Smooth muscle cell (in vitro differentiated cells): ENCODE data around the gene PROM2. TPM values are rescaled to one million over a fixed set of nuclear protein-coding genes. Genes with fewer than 3 reads are reported as not detected.

Source experiments
- DNase-seq: peaks from one replicate; lab custom pipeline; 2025; ENCODE audit not compliant: unreplicated experiment; lab: John Stamatoyannopoulos, UW
- H2AFZ ChIP-seq: fragments of 200-600 bp; sonication (generic); 2 replicates; pipeline ENCODE4 v1.6.0; 2016; ENCODE audit warnings: antibody characterized with exemption, low read depth, mild to moderate bottlenecking
- H3F3A ChIP-seq: fragments of 200-600 bp; sonication (generic); 2 replicates; pipeline ENCODE4 v1.6.0; 2017; ENCODE audit warnings: antibody characterized with exemption, low read depth
- H3K27ac ChIP-seq: fragments of 200-600 bp; sonication (generic); 2 replicates; pipeline ENCODE4 v1.5.1; 2016; ENCODE audit warnings: low read depth, mild to moderate bottlenecking
- H3K27me3 ChIP-seq: fragments of 200-600 bp; sonication (generic); 2 replicates; pipeline ENCODE4 v1.6.1; 2016; ENCODE audit warnings: low read depth, mild to moderate bottlenecking
- H3K36me3 ChIP-seq: fragments of 200-600 bp; sonication (generic); 2 replicates; pipeline ENCODE4 v1.5.1; 2016; ENCODE audit warnings: low read depth
- H3K4me1 ChIP-seq: fragments of 200-600 bp; sonication (generic); 2 replicates; pipeline ENCODE4 v1.5.1; 2016; ENCODE audit warnings: low read depth
- H3K4me2 ChIP-seq: fragments of 200-600 bp; sonication (generic); 2 replicates; pipeline ENCODE4 v1.6.0; 2016; ENCODE audit warnings: mild to moderate bottlenecking
- H3K4me3 ChIP-seq: fragments of 200-600 bp; sonication (generic); 2 replicates; pipeline ENCODE4 v1.5.1; 2016; ENCODE audit warnings: mild to moderate bottlenecking
- H3K79me2 ChIP-seq: fragments of 200-600 bp; sonication (generic); 2 replicates; pipeline ENCODE4 v1.6.0; 2016; ENCODE audit warnings: low read depth, mild to moderate bottlenecking
- H3K9ac ChIP-seq: fragments of 200-600 bp; sonication (generic); 2 replicates; pipeline ENCODE4 v1.6.0; 2016; ENCODE audit warnings: low read depth
- H3K9me3 ChIP-seq: fragments of 200-600 bp; sonication (generic); replicated peaks from 2 replicates; pipeline ENCODE4 v1.5.1; 2016; ENCODE audit warnings: low read depth
- H4K20me1 ChIP-seq: fragments of 200-600 bp; sonication (generic); 2 replicates; pipeline ENCODE4 v1.6.0; 2016; ENCODE audit warnings: low read depth
- WGBS: methylation state at CpG from one replicate; pipeline ENCODE4 v1.1.7; 2016; ENCODE audit warnings: low lambda C conversion rate; 5-methylcytosine and 5-hydroxymethylcytosine counted together
- polyA plus RNA-seq: library from polyadenylated mRNA; unstranded; fragments of >200 nt; fragmentation: Nextera tagmentation; extraction: Ambion mirVana; gene quantifications from 2 replicates; pipeline ENCODE4 v1.2.1, GENCODE V29; 2016
- total RNA-seq: library from RNA; depleted of rRNA; stranded (reverse); fragments of >200 nt; gene quantifications from 2 replicates; pipeline ENCODE4 v1.2.3, GENCODE V29; 2014
- TF ChIP-seq, protein P1 (sequence below): fragments of 200-600 bp; sonication (generic); IDR thresholded peaks from 2 replicates; pipeline ENCODE4 v1.5.1; 2017; ENCODE audit warnings: borderline replicate concordance, mild to moderate bottlenecking, antibody characterized with exemption; ENCODE audit not compliant: insufficient read depth, poor library complexity, severe bottlenecking

PROM2 gene
- total and polyA plus RNA-seq, 2 experiments from 2014 or later: 0.70 to 4.2 TPM

DNA sequence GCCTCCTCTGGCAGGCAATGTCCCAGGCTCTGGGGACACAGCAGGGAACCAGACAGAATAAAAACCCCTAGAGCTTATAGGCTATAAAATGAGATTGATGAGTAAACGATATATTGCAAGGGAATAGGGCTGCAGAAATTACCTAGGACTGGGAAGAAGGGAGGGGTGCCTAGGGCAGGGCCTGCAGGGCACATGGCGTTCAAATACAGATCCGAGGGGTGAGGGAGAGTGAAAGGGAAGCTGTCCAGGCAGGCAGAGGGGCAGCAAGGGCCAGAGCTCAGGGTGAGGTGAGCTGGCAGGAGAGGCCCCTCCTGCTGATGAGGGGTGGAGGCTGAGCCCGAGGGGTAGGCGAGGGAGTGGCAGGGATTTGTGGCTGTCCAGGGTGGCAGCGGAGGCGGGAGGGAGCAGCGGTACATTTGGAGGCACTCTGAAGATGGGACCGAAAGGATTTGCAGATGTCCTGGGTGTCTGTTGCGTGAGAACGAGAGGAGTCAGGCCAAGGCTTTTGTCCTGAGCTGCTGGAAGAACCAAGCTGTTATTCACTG is 56.6 kb downstream of the PROM2 start:
- Histone ChIP-seq H3K4me3 (no peak overlapping the region), H2AFZ (no peak overlapping the region), H3K79me2 (no peaks in the 10 kb centered on the region), H3K36me3 (no peaks in the 10 kb centered on the region), H3K4me1 (no peaks in the 10 kb centered on the region), H3K4me2 (no peak overlapping the region), H3F3A (no peaks in the 10 kb centered on the region), H3K9me3 (no peaks in the 10 kb centered on the region), H3K27ac (no peak overlapping the region), H4K20me1 (no peaks in the 10 kb centered on the region), H3K9ac (no peak overlapping the region), H3K27me3 (no peaks in the 10 kb centered on the region)
- TF ChIP-seq, protein P1, sequence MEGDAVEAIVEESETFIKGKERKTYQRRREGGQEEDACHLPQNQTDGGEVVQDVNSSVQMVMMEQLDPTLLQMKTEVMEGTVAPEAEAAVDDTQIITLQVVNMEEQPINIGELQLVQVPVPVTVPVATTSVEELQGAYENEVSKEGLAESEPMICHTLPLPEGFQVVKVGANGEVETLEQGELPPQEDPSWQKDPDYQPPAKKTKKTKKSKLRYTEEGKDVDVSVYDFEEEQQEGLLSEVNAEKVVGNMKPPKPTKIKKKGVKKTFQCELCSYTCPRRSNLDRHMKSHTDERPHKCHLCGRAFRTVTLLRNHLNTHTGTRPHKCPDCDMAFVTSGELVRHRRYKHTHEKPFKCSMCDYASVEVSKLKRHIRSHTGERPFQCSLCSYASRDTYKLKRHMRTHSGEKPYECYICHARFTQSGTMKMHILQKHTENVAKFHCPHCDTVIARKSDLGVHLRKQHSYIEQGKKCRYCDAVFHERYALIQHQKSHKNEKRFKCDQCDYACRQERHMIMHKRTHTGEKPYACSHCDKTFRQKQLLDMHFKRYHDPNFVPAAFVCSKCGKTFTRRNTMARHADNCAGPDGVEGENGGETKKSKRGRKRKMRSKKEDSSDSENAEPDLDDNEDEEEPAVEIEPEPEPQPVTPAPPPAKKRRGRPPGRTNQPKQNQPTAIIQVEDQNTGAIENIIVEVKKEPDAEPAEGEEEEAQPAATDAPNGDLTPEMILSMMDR: no peak
- no peak for DNase-seq
- WGBS: 86% methylated on average over 11 of the region's 11 CpGs

DNA sequence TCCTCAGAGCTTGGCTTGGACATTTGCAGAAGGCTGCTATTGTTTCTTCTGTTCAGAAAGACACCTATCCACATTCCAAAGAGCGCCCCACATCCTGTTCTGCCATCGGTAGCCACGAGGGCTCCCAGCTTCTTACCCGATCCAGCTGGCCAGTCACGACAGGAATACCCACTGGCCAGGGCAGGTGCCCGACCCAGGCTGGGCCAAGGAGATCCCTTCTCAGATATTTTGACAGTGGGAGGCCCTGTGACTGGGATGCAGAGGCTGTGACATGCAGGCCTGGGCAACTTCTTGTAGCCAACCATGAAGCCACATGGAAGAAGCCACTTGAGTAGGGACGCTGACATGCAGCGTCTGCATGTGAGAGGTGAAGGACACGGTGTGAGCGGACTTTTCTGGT is 57.4 kb downstream of the PROM2 start:
- no peak overlapping the region for H3K4me3 ChIP-seq
- no peak overlapping the region for H3K9ac ChIP-seq
- no peaks in the 10 kb centered on the region for H3F3A ChIP-seq
- H2AFZ ChIP-seq: no peak overlapping the region
- no peaks in the 10 kb centered on the region for H3K9me3 ChIP-seq
- no peaks in the 10 kb centered on the region for H3K4me1 ChIP-seq
- H3K27ac ChIP-seq: no peak overlapping the region
- H4K20me1 ChIP-seq: no peaks in the 10 kb centered on the region
- TF ChIP-seq, protein P1: no peak
- H3K36me3 ChIP-seq: no peaks in the 10 kb centered on the region
- WGBS: 91% methylated on average over 10 of the region's 10 CpGs
- no peaks in the 10 kb centered on the region for H3K79me2 ChIP-seq
- DNase-seq: no peak
- no peak overlapping the region for H3K4me2 ChIP-seq
- no peaks in the 10 kb centered on the region for H3K27me3 ChIP-seq

DNA sequence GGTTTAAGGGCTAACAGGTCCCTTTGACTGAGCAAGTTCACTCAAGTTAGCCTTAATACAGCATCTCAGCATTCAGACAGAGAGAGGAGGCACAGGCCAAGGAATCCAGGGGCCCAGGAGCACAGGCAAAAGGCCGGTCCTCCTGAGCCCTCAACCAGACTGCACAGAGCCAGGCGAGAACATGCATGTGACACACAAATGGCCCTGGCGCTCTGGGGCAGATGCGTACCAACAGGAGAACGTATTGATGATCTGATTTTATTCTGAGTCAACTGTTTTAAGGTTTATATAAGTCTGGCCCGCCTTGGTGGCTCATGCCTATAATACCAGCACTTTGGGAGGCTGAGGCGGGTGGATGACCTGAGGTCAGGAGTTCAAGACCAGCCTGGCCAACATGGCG is 57.8 kb downstream of the PROM2 start:
- Histone ChIP-seq H3K4me1 (no peaks in the 10 kb centered on the region), H3K79me2 (no peaks in the 10 kb centered on the region), H3K9ac (no peak overlapping the region), H4K20me1 (no peaks in the 10 kb centered on the region), H3F3A (no peaks in the 10 kb centered on the region), H3K27me3 (no peaks in the 10 kb centered on the region), H3K9me3 (no peaks in the 10 kb centered on the region), H3K4me2 (no peak overlapping the region), H3K4me3 (no peak overlapping the region), H3K27ac (no peak overlapping the region), H3K36me3 (no peaks in the 10 kb centered on the region), H2AFZ (no peak overlapping the region)
- WGBS: 89% methylated on average over 8 of the region's 8 CpGs
- TF ChIP-seq, protein P1: no peak
- DNase-seq: no peak

DNA sequence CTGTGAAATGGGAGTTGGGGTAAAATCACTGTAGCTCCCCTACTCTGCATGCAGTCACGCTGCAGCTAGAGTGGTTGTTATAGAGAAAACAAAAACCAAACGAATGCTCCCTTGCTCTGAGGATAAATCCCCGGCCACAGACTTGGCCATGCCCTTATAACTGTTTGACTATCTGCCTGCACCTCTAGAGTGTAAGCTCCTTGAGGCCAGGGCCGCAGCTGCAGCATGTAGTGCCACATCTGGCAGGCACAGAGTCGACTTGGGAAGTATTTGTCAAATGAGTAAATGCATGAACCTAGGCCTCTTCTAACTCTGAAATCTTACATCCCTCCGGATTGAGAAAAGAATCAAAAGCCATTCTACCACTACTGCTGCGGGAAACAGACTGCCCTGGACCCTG is 58.8 kb downstream of the PROM2 start:
- no peaks in the 10 kb centered on the region for H3K36me3 ChIP-seq
- H3K4me1 ChIP-seq: no peaks in the 10 kb centered on the region
- no peak overlapping the region for H3K9ac ChIP-seq
- no peaks in the 10 kb centered on the region for H3K27me3 ChIP-seq
- TF ChIP-seq, protein P1: no peak
- H2AFZ ChIP-seq: no peak overlapping the region
- H3K4me2 ChIP-seq: no peak overlapping the region
- WGBS: 89% methylated on average over 7 of the region's 7 CpGs
- no peaks in the 10 kb centered on the region for H3K79me2 ChIP-seq
- no peak overlapping the region for H3K27ac ChIP-seq
- H3F3A ChIP-seq: no peaks in the 10 kb centered on the region
- H3K9me3 ChIP-seq: no peaks in the 10 kb centered on the region
- H4K20me1 ChIP-seq: no peaks in the 10 kb centered on the region
- no peak for DNase-seq
- H3K4me3 ChIP-seq: no peak overlapping the region
